Endothelial cell of umbilical vein (primary cell): ENCODE data around the gene GAN. TPM values are rescaled to one million over a fixed set of nuclear protein-coding genes. Genes with fewer than 3 reads are reported as not detected.

Experiments used
- BruUV-seq: library from RNA; stranded (reverse); fragments of 400-500 nt; replicated peaks from 2 replicates; lab custom pipeline; 2021; lab: Mats Ljungman, UMichigan
- CTCF ChIA-PET: fragments of 300-600, 350-600 bp; sonication (Branson Sonifier 250); formaldehyde crosslinking; loops from one replicate; lab custom pipeline; 2021; ENCODE audit warnings: antibody characterized with exemption, inconsistent platforms; lab: Charles Lee
- POLR2A ChIA-PET: fragments of 300-600, 350-600 bp; sonication (Branson Sonifier 250); formaldehyde crosslinking; loops from one replicate; lab custom pipeline; 2021; ENCODE audit warnings: antibody characterized with exemption, inconsistent platforms; lab: Charles Lee
- DNase-seq: peaks from one replicate; pipeline ENCODE4 v3.0.0-alpha.2; 2011; ENCODE audit warnings: low read depth, low spot score
- FAIRE-seq: peaks from 2 replicates; lab custom pipeline; 2011; peaks lifted over from hg19 to GRCh38; lab: Jason Lieb, UNC
- H2AFZ ChIP-seq: 2 replicates; pipeline ENCODE4 v1.6.0; 2012; ENCODE audit warnings: low read depth, low read length, control low read depth, inconsistent platforms
- H3K27ac ChIP-seq: 2 replicates; pipeline ENCODE4 v1.5.1; 2011; ENCODE audit warnings: low read depth, mild to moderate bottlenecking, control low read depth, low read length, moderate library complexity; ENCODE audit not compliant: insufficient read depth
- H3K27me3 ChIP-seq, 2 experiments: 2 replicates each; pipeline versions ENCODE4 v1.6.0 to v1.6.1; 2011; ENCODE audit warnings: low read length in 2 of 2, mixed read lengths in 1 of 2; ENCODE audit not compliant: control insufficient read depth in 2 of 2, insufficient read depth in 2 of 2
- H3K36me3 ChIP-seq, 2 experiments: 2 replicates in 1 of 2; 3 replicates in 1 of 2; pipeline ENCODE4 v1.5.1; 2011; ENCODE audit warnings: low read length in 2 of 2, mild to moderate bottlenecking in 1 of 2, moderate library complexity in 1 of 2; ENCODE audit not compliant: control insufficient read depth in 2 of 2, insufficient read depth in 2 of 2; ENCODE audit errors: extremely low read depth in 1 of 2
- H3K4me1 ChIP-seq: 3 replicates; pipeline ENCODE4 v1.5.1; 2011; ENCODE audit warnings: mild to moderate bottlenecking, low read length; ENCODE audit not compliant: control insufficient read depth, insufficient read depth; ENCODE audit errors: extremely low read depth
- H3K4me2 ChIP-seq: 2 replicates; pipeline ENCODE4 v1.6.1; 2011; ENCODE audit warnings: low read length, control low read depth, mixed read lengths; ENCODE audit not compliant: insufficient read depth
- H3K4me3 ChIP-seq, 3 experiments: fragments of 200-600 bp in 1 of 3; sonication (generic), shearing (Covaris generic) in 1 of 3; replicated peaks in 1 of 3; 2 replicates each; pipeline ENCODE4 v1.5.1; 2011 to 2016; ENCODE audit warnings: control low read depth in 3 of 3, low read length in 3 of 3, mild to moderate bottlenecking in 2 of 3, inconsistent platforms in 1 of 3, low read depth in 1 of 3, moderate library complexity in 1 of 3; ENCODE audit not compliant: insufficient read depth in 1 of 3
- H3K79me2 ChIP-seq: 2 replicates; pipeline ENCODE4 v1.6.0; 2012; ENCODE audit warnings: low read length, inconsistent platforms; ENCODE audit not compliant: control insufficient read depth, insufficient read depth
- H3K9ac ChIP-seq: replicated peaks from 2 replicates; pipeline ENCODE3; 2011; ENCODE audit warnings: low read length, control low read depth; ENCODE audit not compliant: insufficient read depth; ENCODE audit errors: extremely low read depth
- H3K9me1 ChIP-seq: replicated peaks from 3 replicates; pipeline ENCODE4 v1.6.0; 2011; ENCODE audit warnings: mild to moderate bottlenecking, low read length; ENCODE audit not compliant: control insufficient read depth, insufficient read depth; ENCODE audit errors: extremely low read depth
- H3K9me3 ChIP-seq: replicated peaks from 2 replicates; pipeline ENCODE4 v1.5.1; 2012; ENCODE audit warnings: low read length, inconsistent platforms; ENCODE audit not compliant: control insufficient read depth, insufficient read depth
- H4K20me1 ChIP-seq: replicated peaks from 2 replicates; pipeline ENCODE3; 2011; ENCODE audit warnings: mild to moderate bottlenecking, low read length; ENCODE audit not compliant: control insufficient read depth, insufficient read depth; ENCODE audit errors: extremely low read depth
- EZH2 ChIP-seq: IDR thresholded peaks from 2 replicates; pipeline ENCODE4 v1.6.1; 2012; ENCODE audit warnings: borderline replicate concordance, low read depth, mild to moderate bottlenecking, moderate library complexity, low read length, inconsistent platforms; ENCODE audit not compliant: severe bottlenecking
- FOS ChIP-seq: IDR thresholded peaks from 2 replicates; pipeline ENCODE4 v1.6.1; 2011; ENCODE audit warnings: mild to moderate bottlenecking, low read length, moderate library complexity, borderline replicate concordance; ENCODE audit not compliant: insufficient read depth
- GATA2 ChIP-seq: IDR thresholded peaks from 2 replicates; pipeline ENCODE4 v1.7.0; 2011; ENCODE audit warnings: low read depth, mild to moderate bottlenecking, moderate library complexity, mixed read lengths, low read length; ENCODE audit not compliant: insufficient read length, insufficient read depth
- JUN ChIP-seq: IDR thresholded peaks from 2 replicates; pipeline ENCODE4 v1.6.1; 2011; ENCODE audit warnings: borderline replicate concordance, low read depth; ENCODE audit not compliant: insufficient read length, insufficient read depth
- MAX ChIP-seq: IDR thresholded peaks from 2 replicates; pipeline ENCODE4 v1.6.1; 2011; ENCODE audit not compliant: insufficient read depth, insufficient read length
- MYC ChIP-seq: IDR thresholded peaks from one replicate; pipeline ENCODE4 v1.6.1; 2011; ENCODE audit warnings: mild to moderate bottlenecking, low read depth, low read length
- POLR2AphosphoS5 ChIP-seq: IDR thresholded peaks from 2 replicates; pipeline ENCODE4 v1.6.1; 2012; ENCODE audit warnings: low read depth, mild to moderate bottlenecking, control low read depth, low read length, moderate library complexity; ENCODE audit not compliant: insufficient read depth
- dilution Hi-C: fragments of 300-500 bp; cut with MboI; formaldehyde crosslinking; loops from one replicate; pipeline ENCODE4 v1.15.0; 2019; ENCODE audit warnings: low sequenced_read_pairs; ENCODE audit not compliant: extremely low pct_ligation_motif_present
- intact Hi-C: fragments of 100-400 bp; cut with micrococcal nuclease; formaldehyde crosslinking; loops from one replicate; pipeline ENCODE4 v1.10.0; 2022
- polyA plus RNA-seq, 4 experiments: library from polyadenylated mRNA; depleted of rRNA in 3 of 4; stranded (reverse) in 3 of 4; unstranded in 1 of 4; fragments of >200 nt; gene quantifications; 2 replicates each; pipeline versions ENCODE4 v1.2.1 to v1.2.3, GENCODE V29; 2011 to 2012; ENCODE audit warnings: missing spikeins in 1 of 4
- total RNA-seq: library from RNA; stranded (reverse); gene quantifications from 2 replicates; pipeline ENCODE4 v1.2.3, GENCODE V29; 2021
- TF ChIP-seq, protein P1 (sequence below), 2 donors: IDR thresholded peaks; 1 replicate in 1 of 2; 2 replicates in 1 of 2; pipeline ENCODE4 v1.5.1; 2011; ENCODE audit warnings: low read length in 2 of 2, mild to moderate bottlenecking in 2 of 2, moderate library complexity in 2 of 2, control low read depth in 1 of 2, inconsistent platforms in 1 of 2, low read depth in 1 of 2; ENCODE audit not compliant: insufficient read depth in 1 of 2; ENCODE audit errors: extremely low read depth in 1 of 2

Gene GAN
- total and polyA plus RNA-seq, 2 donors (not counting 3 experiments of a cell fraction or from before 2014, with no cell fraction given) = 1.8 to 11.1 TPM

GRCh38 chr16:81416749-81417148 lies 102.0 kb downstream of the GAN start:
- ChIA-PET CTCF (interaction anchor here (1.2 to 1.3 kb wide), 2 partner anchors 13 to 57 kb away, joined by 5 to 7 read pairs; no protein-coding TSS in a partner anchor), POLR2A (no interaction called here)
- H4K20me1 ChIP-seq = no peaks in the 10 kb centered on the region
- H3K27ac ChIP-seq = no peak overlapping the region
- no peak overlapping the region for H3K4me3 ChIP-seq
- H3K4me2 ChIP-seq = no peak overlapping the region
- H3K9me3 ChIP-seq = no peaks in the 10 kb centered on the region
- intact Hi-C loops = no loop called here
- no peak for FAIRE-seq
- dilution Hi-C loops = no loop called here
- no peak overlapping the region for H3K9ac ChIP-seq
- no peak for DNase-seq
- no peaks in the 10 kb centered on the region for H3K9me1 ChIP-seq
- no peaks in the 10 kb centered on the region for H3K36me3 ChIP-seq
- no peak overlapping the region for H2AFZ ChIP-seq
- H3K4me1 ChIP-seq = no peaks in the 10 kb centered on the region
- no peaks in the 10 kb centered on the region for H3K27me3 ChIP-seq
- TF ChIP-seq GATA2 = no peak
- no peak for TF ChIP-seq FOS
- TF ChIP-seq EZH2 = no peak
- no TSS peak for BruUV-seq
- H3K79me2 ChIP-seq = no peaks in the 10 kb centered on the region

GRCh38 chr16:81417210-81417609 lies 102.4 kb downstream of the GAN start:
- TF ChIP-seq POLR2AphosphoS5 = no peak
- TF ChIP-seq MAX = no peak
- no peak for TF ChIP-seq GATA2
- TF ChIP-seq, protein P1, sequence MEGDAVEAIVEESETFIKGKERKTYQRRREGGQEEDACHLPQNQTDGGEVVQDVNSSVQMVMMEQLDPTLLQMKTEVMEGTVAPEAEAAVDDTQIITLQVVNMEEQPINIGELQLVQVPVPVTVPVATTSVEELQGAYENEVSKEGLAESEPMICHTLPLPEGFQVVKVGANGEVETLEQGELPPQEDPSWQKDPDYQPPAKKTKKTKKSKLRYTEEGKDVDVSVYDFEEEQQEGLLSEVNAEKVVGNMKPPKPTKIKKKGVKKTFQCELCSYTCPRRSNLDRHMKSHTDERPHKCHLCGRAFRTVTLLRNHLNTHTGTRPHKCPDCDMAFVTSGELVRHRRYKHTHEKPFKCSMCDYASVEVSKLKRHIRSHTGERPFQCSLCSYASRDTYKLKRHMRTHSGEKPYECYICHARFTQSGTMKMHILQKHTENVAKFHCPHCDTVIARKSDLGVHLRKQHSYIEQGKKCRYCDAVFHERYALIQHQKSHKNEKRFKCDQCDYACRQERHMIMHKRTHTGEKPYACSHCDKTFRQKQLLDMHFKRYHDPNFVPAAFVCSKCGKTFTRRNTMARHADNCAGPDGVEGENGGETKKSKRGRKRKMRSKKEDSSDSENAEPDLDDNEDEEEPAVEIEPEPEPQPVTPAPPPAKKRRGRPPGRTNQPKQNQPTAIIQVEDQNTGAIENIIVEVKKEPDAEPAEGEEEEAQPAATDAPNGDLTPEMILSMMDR (IDR thresholded peaks at IDR 0.05; ENCODE audit: extremely low read depth in 1 of 2, insufficient read depth in 1 of 2, low read depth in 1 of 2, low read length in 2 of 2) = no peak
- TF ChIP-seq MYC = no peak
- TF ChIP-seq JUN = no peak
- no peak for TF ChIP-seq EZH2
- no peak for TF ChIP-seq FOS
- no peak overlapping the region for H3K9ac ChIP-seq
- H3K9me1 ChIP-seq = no peaks in the 10 kb centered on the region
- no peaks in the 10 kb centered on the region for H3K9me3 ChIP-seq
- no TSS peak for BruUV-seq
- no peaks in the 10 kb centered on the region for H3K79me2 ChIP-seq
- dilution Hi-C loops (no loop called here), intact Hi-C loops (no loop called here)
- no peaks in the 10 kb centered on the region for H3K4me1 ChIP-seq
- FAIRE-seq (no peak), DNase-seq (no peak)
- H3K27me3 ChIP-seq = no peaks in the 10 kb centered on the region
- H3K27ac ChIP-seq = no peak overlapping the region
- no peak overlapping the region for H3K4me3 ChIP-seq
- H2AFZ ChIP-seq = no peak overlapping the region
- ChIA-PET CTCF (interaction anchor here (1.2 to 1.3 kb wide), 2 partner anchors 12 to 56 kb away, joined by 5 to 7 read pairs; no protein-coding TSS in a partner anchor), POLR2A (no interaction called here)
- H3K36me3 ChIP-seq = no peaks in the 10 kb centered on the region
- H4K20me1 ChIP-seq = no peaks in the 10 kb centered on the region
- H3K4me2 ChIP-seq = no peak overlapping the region
